GM12864 (cell line): ENCODE results near the gene BMPR1B.
A peak's percentile ranks its signal among the peaks of the same experiment; 100 is the strongest.

Source experiments
- DNase-seq: peaks from one replicate; pipeline ENCODE4 v3.0.0-alpha.2; 2011; ENCODE audit warnings: low read depth
- H3K4me3 ChIP-seq: 2 replicates; pipeline ENCODE4 v1.5.1; 2011; ENCODE audit warnings: mild to moderate bottlenecking, low read depth, low read length, control low read depth
- TF ChIP-seq, protein P1 (sequence below): IDR thresholded peaks from 2 replicates; pipeline ENCODE4 v1.5.1; 2011; ENCODE audit warnings: low read depth, mild to moderate bottlenecking, moderate library complexity, low read length, control low read depth, inconsistent platforms; ENCODE audit errors: missing control alignments

BMPR1B gene

DNA sequence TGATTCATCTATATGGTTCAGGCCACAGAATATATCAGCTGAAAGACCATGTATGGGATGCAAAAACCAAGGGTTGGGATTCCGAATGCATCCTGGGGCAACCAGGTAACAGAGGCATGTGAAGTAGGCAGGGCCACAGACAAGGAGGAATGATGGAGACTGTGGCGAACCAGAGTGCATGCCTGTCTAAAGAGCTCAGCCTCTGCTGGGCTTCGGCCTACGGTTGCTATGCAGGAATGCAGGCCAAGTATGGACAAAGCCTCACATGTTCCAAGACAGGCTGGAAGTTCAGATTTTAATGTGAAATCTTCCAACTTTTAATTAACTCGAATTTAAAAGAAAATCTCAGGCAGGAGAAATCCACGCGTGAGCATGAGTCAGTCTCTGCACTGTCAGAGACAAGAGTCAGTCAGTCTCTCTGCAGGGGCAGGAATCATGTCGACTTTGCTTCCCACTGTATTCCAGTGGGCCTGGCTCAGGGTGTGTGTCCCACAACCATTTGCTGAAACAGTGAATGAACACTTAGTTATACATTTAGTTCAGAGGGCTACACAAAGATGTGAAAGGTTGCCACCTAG lies 446.6 kb downstream of the BMPR1B start:
- no peak overlapping the region for H3K4me3 ChIP-seq
- DNase-seq, result no peak
- TF ChIP-seq, protein P1, sequence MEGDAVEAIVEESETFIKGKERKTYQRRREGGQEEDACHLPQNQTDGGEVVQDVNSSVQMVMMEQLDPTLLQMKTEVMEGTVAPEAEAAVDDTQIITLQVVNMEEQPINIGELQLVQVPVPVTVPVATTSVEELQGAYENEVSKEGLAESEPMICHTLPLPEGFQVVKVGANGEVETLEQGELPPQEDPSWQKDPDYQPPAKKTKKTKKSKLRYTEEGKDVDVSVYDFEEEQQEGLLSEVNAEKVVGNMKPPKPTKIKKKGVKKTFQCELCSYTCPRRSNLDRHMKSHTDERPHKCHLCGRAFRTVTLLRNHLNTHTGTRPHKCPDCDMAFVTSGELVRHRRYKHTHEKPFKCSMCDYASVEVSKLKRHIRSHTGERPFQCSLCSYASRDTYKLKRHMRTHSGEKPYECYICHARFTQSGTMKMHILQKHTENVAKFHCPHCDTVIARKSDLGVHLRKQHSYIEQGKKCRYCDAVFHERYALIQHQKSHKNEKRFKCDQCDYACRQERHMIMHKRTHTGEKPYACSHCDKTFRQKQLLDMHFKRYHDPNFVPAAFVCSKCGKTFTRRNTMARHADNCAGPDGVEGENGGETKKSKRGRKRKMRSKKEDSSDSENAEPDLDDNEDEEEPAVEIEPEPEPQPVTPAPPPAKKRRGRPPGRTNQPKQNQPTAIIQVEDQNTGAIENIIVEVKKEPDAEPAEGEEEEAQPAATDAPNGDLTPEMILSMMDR, result no peak

DNA sequence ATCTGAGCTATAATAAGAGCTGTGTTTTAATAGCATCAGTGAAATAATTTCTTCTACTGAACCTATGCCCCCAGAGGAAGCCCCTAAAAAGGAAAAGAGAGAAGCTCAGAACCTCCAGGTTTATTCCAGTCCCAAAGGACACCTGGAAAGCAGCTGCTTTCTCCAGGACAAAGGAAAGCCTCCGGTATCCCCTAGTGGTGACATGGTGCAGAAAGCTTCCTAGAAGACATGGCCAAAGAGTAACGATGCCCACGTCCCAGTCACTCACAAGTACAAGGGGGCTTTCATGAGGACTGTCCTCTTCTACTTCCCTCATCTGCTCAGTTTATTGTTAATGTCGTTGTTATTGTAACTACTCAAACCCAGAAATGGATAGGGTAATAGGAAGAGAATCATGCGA lies 447.1 kb downstream of the BMPR1B start:
- no peak for DNase-seq
- TF ChIP-seq, protein P1, result peak; percentile 20
- no peak overlapping the region for H3K4me3 ChIP-seq
